IPS-18a (cell line): ENCODE measurements around the gene SHMT2.

Experiments
- H3K27ac ChIP-seq: one replicate; pipeline ENCODE4 v1.5.1; 2013; ENCODE audit warnings: low read length
- H3K27me3 ChIP-seq: one replicate; pipeline ENCODE4 v1.6.1; 2013; ENCODE audit warnings: mild to moderate bottlenecking, low read length; ENCODE audit not compliant: control insufficient read depth, insufficient read depth
- H3K36me3 ChIP-seq: one replicate; pipeline ENCODE4 v1.6.1; 2013; ENCODE audit warnings: low read depth, low read length; ENCODE audit not compliant: control insufficient read depth
- H3K4me1 ChIP-seq: one replicate; pipeline ENCODE4 v1.6.1; 2013; ENCODE audit warnings: low read depth, low read length; ENCODE audit not compliant: control insufficient read depth
- H3K4me3 ChIP-seq: one replicate; pipeline ENCODE4 v1.5.1; 2013; ENCODE audit warnings: low read length
- H3K9ac ChIP-seq: one replicate; pipeline ENCODE4 v1.6.1; 2013; ENCODE audit warnings: mild to moderate bottlenecking, low read length, moderate library complexity
- H3K9me3 ChIP-seq: one replicate; pipeline ENCODE4 v1.6.1; 2013; ENCODE audit warnings: low read depth, low read length; ENCODE audit not compliant: control insufficient read depth

Gene SHMT2

DNA sequence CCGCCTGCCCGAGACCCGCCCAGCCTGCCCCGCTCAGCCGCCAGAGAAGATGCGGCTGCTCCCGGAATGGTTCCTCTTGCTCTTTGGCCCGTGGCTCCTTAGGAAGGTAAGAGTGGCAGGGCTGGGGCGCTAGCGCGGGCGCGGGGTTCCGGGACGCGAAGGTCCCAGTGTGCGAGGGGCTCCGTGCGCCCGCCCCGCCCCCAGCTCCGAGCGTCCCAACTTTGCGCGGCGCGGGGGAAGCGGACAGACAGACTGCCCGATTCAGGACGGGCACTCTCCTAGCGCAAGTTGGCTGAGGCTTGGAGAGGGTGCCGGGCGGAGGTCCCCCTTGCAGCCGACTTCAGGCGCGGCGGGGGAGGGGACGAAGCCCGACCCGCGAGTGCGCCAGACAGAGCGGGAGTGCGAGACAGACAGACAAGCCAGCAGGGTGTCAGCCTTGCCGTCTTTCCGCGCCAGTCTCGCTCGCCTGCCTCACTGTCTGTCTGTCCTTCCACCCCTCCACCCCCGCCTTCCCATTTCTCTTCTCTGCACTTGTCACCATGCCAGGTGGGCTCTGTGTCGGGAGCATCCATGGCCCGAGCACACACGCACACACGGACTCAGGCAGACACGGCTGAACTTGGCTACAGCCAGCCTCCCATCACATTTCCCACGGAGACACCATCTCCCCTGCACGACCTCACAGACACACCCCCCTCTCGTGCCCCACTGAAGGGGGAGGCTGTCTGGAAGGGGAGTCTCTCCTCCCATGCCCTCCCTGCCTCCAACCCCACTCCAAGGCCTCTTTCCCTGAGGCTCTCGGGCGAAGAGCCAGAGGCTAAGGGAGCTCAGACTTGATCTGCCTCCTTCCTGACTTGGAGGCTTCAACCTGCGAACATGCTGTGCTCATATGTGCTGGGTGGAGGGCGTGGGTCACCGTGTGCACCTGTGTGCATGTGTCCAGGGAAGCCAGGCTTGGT is 12.3 kb upstream of the SHMT2 start:
- Histone ChIP-seq H3K4me1 (peaks cover 31% of the 10 kb centered on the region), H3K4me3 (peak overlapping the region; percentile 51), H3K27ac (no peak overlapping the region), H3K27me3 (peaks cover 88% of the 10 kb centered on the region), H3K9me3 (peaks cover 4% of the 10 kb centered on the region), H3K9ac (no peak overlapping the region), H3K36me3 (no peaks in the 10 kb centered on the region)

DNA sequence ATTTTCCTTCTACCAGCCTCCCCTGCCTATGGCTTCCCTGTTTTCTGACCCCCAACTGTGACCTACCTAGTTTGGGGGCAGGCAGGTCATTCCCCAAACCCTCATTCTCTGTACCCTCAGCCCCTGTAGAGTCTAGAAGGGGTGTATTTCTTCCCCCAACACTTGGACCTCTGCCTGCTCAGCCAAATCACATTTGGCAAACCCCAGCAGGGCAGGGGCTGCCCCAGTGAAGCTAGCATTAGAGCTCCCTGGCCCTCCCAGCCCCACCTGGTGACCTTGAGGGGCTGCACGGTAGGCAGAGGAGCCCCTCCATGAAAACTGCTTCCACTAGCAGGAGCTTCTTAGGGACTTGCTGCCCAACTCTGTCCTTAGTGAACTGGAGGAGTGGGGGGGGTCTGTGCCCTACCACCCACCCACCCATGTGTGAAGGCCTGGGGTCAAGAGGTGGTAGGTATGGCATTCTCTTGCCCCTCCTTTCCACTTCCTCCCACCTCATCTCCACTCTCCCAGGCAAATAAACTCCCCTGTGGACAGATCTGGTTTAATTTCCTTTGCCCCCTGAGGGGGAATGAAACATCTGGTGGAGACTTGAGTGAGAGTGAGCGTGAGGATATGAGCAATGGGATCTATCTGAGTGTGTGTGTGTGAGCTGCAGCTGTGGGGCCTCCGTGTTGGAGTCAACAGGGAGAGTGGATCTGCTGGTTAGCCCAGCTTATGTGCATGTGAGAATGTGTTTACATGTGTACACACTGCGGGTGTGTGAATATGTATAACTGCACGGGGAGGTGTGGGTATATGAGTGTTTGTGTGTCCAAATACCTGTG is 11.3 kb upstream of the SHMT2 start:
- no peak overlapping the region for H3K9ac ChIP-seq
- no peaks in the 10 kb centered on the region for H3K36me3 ChIP-seq
- H3K9me3 ChIP-seq = peaks cover 4% of the 10 kb centered on the region
- H3K4me1 ChIP-seq = peaks cover 34% of the 10 kb centered on the region
- no peak overlapping the region for H3K4me3 ChIP-seq
- peaks cover 98% of the 10 kb centered on the region for H3K27me3 ChIP-seq
- H3K27ac ChIP-seq = no peak overlapping the region

DNA sequence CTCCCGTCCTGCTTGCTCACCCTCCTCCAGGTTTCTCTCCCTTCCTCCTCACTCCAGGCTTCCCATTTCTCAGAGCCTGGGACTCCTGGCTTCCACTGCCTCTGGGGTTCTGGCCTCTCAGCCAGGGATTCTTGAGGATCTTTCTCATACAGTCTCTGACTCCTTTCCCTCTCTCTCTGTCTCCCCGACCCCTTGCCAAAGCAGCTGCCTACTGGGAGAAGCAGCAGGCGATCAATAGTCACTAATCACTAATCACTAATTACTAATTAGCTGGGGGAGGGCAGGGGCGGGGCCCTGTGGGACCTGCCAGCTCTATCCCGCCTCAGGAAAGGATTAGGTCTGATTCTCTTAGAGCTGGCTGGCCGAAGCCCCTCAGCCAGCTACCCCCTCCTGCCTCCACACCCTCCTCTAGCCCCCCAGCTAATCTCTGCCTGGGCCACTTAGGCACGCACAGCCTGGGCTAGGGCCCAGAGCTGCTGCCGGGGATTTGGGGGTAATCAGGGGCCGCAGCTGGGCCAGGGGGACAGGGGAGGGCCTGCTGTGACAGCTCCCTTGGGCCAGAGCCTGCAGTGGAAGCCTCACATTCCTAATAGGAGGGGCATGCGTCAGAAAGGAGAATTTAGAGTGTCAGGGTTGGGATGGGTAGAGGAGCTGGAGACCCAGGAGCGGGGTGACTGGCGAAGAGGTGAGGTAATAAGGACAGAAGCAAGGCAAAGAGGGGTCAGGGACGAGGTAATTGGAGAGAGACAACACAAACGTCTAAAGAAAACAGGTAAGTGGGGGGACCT is 10.1 kb upstream of the SHMT2 start:
- Histone ChIP-seq H3K27me3 (peaks cover 99% of the 10 kb centered on the region), H3K36me3 (no peaks in the 10 kb centered on the region), H3K9me3 (peaks cover 4% of the 10 kb centered on the region), H3K9ac (no peak overlapping the region), H3K4me1 (peaks cover 24% of the 10 kb centered on the region), H3K4me3 (peak overlapping the region; percentile 9), H3K27ac (no peak overlapping the region)

DNA sequence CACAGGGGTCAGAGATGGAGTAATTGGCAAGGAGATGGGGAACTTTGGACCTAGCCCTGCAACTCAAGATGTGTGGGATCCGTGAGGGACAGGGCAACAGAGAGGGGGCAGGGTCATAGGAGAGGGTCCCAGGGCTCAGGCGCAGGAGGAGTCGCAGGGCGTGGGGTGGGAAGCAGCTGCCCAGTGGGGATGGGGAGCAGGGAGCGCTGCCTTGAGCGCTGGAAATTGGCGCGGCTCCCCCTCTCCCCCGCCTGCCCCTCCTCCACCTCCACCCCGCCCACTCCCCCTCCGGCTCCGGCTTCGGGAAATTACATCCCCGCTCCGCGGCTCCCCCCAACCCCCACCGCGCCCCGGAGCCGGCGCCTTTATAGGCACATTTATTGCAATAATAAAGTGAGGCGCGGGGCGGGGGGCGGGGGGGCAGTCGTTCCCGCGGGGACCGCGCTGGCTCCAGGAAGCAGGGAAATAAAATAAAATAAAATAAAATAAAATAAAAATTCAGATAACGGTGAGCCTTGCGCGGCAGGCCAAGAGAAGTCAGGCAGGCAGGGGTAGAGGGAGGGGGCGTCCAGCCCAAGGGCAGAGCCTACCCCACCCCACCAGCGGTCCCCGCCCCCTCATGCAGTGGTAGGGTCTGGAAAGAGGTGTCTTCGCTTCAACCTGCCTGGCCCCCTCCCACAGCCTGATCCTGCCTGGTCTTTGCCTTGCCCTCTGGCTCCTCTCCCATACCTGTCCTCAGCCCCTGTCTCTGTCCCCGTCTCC is 9.3 kb upstream of the SHMT2 start:
- no peaks in the 10 kb centered on the region for H3K36me3 ChIP-seq
- H3K27me3 ChIP-seq = peaks cover 99% of the 10 kb centered on the region
- H3K9ac ChIP-seq = no peak overlapping the region
- H3K4me1 ChIP-seq = peaks cover 19% of the 10 kb centered on the region
- H3K27ac ChIP-seq = no peak overlapping the region
- peaks cover 4% of the 10 kb centered on the region for H3K9me3 ChIP-seq
- H3K4me3 ChIP-seq = peak overlapping the region; percentile 9

DNA sequence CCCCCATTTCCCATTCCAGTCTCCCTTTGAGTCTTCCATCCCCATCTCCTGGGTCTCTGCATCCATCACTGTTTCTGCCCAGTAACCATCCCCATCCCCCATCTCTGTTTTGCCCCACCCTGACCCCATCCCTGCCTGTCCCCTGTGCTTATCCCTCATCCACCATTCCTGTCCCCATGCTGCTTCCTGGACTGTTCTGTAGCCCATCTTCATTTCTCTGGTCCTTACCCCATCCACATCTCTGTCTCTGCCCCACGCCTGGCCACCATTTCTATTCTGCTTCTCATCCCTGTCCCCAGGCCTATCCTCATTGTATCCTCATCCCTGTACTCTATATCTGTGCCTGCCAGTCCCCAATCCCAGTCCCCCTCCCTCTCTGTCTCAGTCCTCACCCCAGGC is 8.7 kb upstream of the SHMT2 start:
- Histone ChIP-seq H3K9me3 (no peaks in the 10 kb centered on the region), H3K4me1 (peaks cover 20% of the 10 kb centered on the region), H3K36me3 (no peaks in the 10 kb centered on the region), H3K27me3 (peaks cover 99% of the 10 kb centered on the region), H3K4me3 (no peak overlapping the region), H3K27ac (no peak overlapping the region), H3K9ac (no peak overlapping the region)

DNA sequence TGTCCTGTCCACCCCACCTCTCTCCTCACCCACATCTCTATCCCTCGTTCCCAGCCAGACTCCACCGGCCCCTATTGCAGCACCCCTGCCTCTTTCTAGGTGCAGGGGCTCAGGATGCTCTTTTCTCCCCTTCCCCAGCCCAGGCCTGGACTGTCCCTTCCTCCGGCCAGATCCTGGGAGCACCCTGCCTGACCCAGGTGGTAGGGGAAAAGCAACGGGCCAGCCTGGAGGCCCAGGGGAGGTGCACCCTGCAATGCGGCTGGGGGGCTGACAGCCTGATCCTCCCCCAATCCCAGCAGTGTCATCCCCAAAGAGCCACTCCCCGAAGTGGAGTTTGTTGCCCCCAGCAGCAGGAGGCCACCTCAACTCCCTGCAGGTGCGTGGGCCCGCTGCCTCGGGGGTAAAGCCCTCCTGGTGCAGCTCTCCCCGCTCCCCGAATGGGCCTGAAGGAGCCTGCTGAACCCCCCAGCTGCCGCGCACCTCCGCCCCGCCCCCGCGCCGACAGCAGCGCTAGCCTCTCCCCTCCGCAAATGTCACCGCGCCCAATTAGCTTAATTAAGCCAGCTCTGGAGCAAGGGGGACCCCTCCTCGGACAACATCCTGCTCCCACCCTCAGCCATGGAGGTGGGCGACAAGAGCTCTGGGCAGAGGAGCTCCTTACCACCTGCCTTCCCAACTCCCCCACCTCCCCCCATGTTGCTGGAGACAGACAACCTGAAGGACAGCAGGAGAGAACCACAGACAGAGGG is 8.2 kb upstream of the SHMT2 start:
- Histone ChIP-seq H3K4me3 (peak overlapping the region; percentile 30), H3K9me3 (no peaks in the 10 kb centered on the region), H3K27ac (no peak overlapping the region), H3K9ac (no peak overlapping the region), H3K36me3 (no peaks in the 10 kb centered on the region), H3K4me1 (peaks cover 23% of the 10 kb centered on the region), H3K27me3 (peaks cover 99% of the 10 kb centered on the region)

DNA sequence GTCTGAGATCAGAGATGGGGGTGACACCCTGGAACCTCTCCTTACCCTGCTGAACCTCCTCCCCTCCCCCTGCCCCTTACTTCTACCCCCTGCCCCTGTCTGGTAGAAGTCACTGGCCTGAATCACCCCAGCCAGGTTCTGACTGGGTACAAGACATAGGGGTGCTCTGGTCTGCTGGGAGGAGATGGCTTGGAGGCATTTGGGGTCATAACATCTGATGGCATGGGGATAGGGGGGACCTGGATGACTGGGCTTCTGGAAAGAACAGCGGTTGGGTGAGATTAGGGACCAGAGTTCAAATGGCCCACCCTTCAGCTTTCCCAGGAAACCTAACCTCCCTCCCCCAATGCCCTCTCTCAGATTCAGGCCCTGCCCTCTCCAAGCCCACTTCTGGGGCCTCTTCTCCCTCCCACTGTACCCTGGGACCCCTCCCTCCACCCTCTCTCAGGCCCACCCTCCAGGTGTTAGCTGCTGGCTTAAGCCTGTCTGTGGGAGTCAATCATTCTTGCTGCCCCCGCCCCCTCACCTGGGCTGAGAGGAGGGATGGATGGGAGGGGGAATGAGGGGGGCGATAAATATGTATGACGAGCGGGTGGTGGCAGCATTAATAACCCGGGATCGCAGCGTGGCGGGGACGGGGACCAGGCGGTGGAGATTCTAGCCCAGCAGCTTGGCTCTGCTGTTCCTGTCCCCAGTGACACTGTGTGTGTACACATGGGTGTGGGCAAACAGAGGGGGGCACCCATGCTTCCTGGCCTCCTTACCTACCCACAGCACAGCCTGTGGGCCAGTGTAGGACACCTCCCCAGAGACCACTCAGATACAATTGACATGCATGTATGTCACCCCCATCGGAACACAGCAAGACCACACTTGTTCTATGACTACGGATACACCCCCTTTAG is 7.0 kb upstream of the SHMT2 start:
- no peak overlapping the region for H3K27ac ChIP-seq
- peaks cover 100% of the 10 kb centered on the region for H3K27me3 ChIP-seq
- H3K36me3 ChIP-seq = no peaks in the 10 kb centered on the region
- no peak overlapping the region for H3K4me3 ChIP-seq
- no peak overlapping the region for H3K9ac ChIP-seq
- H3K9me3 ChIP-seq = no peaks in the 10 kb centered on the region
- peaks cover 32% of the 10 kb centered on the region for H3K4me1 ChIP-seq

DNA sequence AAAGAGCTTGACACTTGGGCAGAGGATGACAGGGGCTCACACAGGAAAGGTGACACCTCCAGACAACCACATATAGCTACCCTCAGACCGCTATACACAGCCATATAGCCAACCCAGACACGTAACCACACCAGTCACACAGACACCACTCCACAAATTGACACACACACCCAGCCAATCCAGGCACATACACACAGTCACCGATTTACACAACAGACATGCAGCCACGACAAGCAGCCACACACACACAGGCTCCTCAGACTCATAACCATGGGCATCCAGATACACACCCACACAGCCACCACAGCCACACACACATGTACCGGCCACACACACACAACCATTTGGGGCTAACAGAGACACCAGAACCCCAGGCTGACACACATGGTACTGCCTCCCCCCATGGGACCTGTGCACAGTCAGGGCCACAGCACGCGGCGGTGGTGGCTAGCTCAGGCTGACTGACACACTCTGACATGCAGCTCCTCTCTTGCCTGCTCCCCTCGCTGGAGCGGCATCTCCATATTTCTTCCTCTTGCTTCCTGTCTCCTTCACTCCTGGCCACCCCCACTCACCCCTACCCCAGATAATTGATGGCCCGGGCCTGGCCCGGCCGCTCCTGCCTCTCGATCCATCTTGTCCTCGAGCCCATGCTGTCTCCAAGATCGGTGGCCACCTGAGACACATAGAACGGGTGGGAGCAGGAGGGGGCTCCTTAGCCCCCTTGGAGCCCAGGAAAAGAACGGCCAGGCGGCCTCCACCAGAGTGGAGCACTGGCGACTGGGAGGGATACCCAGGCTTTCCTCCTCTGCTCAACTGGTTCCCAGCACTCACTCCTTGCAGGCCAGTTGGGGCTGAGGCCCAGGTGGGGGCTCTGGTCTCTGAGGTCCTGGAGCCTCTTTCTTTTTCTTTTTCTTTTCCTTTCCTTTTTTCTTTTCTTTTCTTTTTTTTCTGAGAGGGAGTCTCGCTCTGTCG is 6.0 kb upstream of the SHMT2 start:
- Histone ChIP-seq H3K27ac (no peak overlapping the region), H3K9me3 (no peaks in the 10 kb centered on the region), H3K9ac (no peak overlapping the region), H3K4me3 (no peak overlapping the region), H3K27me3 (peaks cover 100% of the 10 kb centered on the region), H3K4me1 (peaks cover 34% of the 10 kb centered on the region), H3K36me3 (no peaks in the 10 kb centered on the region)
